GM18526 (cell line): ENCODE data around the gene MARCHF9.

Experiments used
- POLR2A ChIP-seq: IDR thresholded peaks from 3 replicates; pipeline ENCODE4 v1.6.1; 2011; ENCODE audit not compliant: insufficient read length; ENCODE audit errors: extremely low read depth

MARCHF9 gene

DNA sequence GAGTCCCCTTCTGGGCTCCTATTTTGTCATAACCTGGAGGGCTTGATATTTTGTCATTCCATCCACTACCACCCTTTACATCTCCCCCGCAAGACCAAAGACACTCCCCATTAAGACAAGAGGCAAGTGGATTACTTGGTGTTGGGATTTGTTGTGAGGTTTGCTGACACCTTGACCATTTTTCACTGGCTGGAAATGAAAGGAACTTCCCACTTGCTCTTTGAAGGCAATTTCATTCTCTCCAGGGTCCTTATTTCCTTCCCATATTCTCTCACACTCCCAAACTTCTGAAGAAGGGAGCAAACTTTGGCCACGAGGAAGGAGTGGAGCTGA lies 31.3 kb upstream of the MARCHF9 start:
- TF ChIP-seq POLR2A: no peak

DNA sequence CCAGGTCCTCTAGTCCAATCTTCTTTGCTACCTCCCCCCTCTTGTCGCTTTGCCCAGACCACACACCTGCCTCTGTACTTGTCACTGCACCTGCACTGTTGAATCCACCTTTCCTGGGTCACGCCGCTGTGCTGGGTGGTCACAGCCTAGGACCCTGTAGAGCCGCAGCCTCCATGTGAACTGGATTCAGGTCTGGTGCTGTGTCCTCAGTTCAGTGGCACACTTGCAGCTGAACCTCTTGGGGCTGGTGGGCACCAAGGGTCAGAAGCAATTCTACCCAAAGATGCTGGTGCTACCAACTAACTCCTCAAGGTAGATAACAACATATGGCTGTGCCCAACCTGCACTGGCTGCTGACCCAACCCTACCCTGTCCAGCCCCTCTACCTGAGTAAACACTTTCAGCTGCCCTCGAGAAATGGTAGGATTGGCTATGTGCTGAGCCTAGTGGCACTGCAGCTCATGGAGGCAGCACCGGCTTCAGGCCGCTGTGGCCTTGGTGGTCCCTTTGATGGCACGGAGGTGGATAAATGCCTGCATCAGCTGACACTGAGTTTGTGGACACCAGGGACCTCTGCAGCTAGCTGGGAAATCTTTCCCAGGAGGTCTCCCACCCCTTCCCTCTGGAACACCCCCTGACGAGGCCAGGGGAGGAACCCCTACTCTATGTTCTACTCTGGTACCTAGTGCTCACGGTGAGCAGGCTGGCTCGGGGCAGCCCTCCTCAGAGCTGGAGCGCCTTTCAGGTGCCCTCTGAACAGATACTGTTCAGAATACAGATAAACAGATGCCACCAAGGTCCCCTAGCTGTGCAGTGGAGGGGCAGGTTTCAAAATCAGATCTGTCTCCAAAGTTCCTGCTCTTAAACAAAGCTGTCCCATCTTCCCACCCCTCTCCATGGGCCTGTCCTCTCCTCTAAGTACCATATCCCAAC lies 30.6 kb upstream of the MARCHF9 start:
- TF ChIP-seq POLR2A: no peak

GRCh38 chr12:57724936-57725740 lies 29.8 kb upstream of the MARCHF9 start:
- no peak for TF ChIP-seq POLR2A

DNA sequence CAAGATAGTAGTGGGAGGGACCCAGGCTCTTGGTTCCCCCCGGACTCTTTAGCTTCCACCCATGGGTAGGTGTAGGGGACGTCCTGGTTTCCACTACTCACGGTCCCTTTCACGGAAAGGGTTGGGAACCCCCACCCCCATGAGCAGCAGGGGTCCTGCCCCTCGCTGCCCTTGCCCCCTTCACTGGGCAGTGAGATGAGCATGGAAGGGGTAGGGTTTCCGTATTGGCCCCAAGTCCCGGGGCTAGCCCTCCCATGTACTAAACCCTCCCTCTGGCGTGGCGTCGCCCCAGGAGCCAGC lies 29.1 kb upstream of the MARCHF9 start:
- TF ChIP-seq POLR2A: no peak

DNA sequence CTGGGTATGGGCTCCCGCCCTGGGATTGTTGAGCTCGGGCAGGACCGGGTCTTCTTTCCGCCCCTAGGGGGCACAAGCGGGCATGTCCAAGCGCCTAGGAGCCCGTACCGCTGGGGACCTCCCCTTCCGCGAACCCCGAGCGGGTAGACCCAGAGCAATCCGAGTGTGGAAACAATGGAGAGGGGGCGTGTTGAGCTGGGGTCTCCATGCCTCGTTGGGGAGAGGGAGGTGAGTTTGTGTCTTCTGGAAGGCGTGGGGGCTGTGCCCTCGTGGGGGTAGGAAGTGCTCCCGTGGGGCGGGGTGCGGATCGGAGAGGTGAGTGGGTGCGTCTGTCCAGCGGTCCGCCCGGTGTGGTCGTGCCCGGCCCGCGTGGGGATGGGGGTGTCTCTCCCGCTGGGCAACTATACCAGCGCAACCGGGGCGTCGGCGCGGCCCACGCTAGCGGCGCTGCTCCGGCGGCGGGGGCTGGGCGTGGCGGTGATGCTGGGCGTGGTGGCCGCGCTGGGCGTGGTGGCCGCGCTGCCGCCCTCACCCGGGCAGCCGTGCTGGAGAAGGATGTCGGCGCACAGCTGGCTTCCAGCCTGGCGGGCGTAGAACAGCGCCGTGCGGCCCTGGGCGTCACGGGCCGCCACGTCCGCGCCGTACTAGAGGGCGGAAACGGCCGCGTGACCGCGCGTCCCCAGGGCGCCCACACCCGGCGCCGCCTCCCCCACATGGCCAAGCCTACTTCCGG lies 28.6 kb upstream of the MARCHF9 start:
- no peak for TF ChIP-seq POLR2A

DNA sequence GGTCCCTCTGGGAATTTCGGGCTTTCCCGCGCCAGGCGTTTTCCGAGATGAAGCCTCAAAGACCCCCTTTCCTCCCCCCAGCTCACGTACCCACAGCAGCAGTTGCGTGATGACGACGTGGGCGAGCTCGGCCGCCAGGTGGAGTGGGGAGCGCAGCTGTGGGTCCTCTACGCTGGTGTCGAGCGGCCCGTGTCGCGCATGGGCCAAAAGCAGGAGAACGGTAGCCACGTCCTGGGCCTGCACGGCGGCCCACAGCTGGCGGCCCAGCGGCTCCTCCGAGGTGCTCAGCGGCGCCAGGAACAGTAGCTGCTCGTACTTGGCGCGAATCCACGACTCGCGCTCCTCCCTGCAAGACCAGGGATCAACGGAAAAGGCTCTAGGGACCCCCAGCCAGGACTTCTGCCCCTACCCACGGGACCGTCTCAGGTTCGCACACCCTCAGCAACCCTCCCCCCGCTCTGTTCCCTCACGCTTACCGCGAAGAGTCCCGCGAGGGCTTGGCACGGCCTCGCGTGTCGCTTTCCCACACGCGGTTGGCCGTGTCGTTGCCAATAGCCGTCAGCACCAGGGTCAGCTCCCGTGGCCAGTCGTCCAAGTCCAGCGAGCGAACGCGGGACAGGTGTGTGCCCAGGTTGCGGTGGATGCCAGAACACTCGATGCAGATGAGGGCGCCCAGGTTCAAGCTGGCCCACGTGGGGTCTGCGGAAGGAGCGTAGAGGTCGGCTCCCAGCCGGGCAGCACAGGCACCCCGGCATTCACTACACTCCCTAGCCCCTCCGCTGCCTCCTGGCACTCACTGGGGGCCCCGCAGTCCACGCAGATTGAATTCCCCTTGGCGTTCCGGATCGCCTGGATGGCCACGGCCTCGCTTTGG lies 27.8 kb upstream of the MARCHF9 start:
- no peak for TF ChIP-seq POLR2A

DNA sequence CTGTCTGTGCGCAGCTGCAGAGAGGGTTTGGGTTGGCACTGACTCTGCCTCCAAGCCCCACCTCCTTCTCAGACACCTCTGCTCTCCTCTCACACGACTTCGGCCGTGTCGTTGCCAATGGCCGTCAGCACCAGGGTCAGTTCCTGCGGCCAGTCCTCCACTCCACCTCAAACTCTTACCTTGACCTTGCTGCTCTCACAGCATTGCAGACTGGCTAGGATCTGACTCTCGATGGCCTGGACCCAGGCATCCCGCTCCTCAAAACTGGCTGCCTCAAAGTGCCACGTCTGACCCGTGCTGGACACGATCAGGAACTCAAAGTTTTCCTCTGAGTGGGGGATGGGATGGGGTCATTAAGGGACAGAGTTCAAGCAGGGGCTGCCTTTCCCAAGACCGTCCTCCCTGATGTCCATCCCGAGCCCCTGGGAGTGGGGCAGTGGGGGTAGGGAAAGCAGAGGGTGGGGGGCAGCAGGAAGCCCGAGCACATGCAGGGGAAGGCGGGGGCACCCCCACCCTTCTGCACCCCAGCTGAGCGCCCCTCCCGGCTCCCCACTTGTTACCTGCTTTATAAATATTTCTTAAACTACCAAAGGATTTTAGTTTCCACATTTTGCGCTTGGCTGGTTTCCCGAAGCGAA lies 27.0 kb upstream of the MARCHF9 start:
- TF ChIP-seq POLR2A: no peak

DNA sequence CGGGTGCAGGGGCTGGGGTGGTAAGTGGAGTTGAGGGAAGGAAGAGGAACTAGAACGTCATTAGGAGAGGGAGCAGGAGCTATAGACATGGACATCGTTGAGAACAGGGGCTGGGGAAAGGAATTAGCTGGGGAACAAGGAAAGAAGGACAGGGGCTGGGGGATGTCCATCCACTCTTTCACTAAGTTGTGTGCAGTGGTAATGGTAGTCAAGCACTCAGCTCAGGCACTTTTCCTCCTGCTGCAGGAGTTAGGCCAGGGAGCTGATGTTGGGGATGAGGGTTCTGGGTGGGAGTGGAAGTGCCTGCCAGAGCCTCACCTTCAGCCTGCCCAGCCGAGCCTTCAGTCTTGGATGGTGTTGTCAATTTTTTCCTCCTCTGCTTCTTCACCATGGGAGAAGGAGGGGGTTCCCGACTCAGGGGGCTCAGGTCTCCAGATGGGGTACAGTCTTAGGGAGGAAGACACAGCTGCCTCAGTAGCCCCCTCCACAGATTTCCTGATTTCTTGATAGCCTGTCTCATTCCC lies 25.5 kb upstream of the MARCHF9 start:
- no peak for TF ChIP-seq POLR2A

GRCh38 chr12:57730336-57731067 lies 24.4 kb upstream of the MARCHF9 start:
- TF ChIP-seq POLR2A: no peak

GRCh38 chr12:57731411-57732080 lies 23.4 kb upstream of the MARCHF9 start:
- TF ChIP-seq POLR2A: no peak

DNA sequence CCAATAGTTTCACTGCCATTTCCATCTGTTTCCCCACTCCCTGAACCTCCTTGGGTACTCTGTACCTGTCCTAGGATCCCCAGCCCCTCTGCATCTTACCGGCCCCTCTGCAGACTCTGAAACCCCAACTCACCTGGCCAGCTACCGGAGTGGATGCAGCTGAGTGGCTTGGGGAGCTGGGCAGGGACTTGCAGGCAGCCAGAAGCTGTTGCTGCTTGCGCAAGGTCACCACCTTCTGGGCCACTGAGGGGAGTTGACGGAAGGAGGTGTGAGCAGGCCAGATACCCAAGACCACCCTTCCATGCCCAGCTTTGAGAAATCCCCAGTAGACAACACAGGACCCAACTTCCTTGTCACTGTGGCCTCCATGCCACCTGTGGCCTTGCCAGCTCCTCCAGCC lies 22.6 kb upstream of the MARCHF9 start:
- TF ChIP-seq POLR2A: no peak

- TF ChIP-seq POLR2A: no peak
These were observed 21.9 kb upstream of the MARCHF9 start for GRCh38 chr12:57732726-57733593.
